Right atrium auricular region (tissue), 2 donors: Measurements from ENCODE around the gene IFNG. TPM values are rescaled to one million over a fixed set of nuclear protein-coding genes. Genes with fewer than 3 reads are reported as not detected.

ENCODE experiments used
- DNase-seq: peaks from one replicate; pipeline ENCODE4 v3.0.0-alpha.2; 2019; ENCODE audit warnings: low spot score
- H3K27ac ChIP-seq, 2 donors: fragments of 200-600 bp; sonication (generic); 1 replicate in 1 of 2; 2 replicates in 1 of 2; pipeline ENCODE4 v1.5.1; 2016 to 2019
- H3K27me3 ChIP-seq, 2 donors: fragments of 200-600 bp; sonication (generic); one replicate each; pipeline versions ENCODE4 v1.5.1 to v1.6.0; 2017 to 2019
- H3K36me3 ChIP-seq: fragments of 200-600 bp; sonication (generic); one replicate; pipeline ENCODE4 v1.5.1; 2016
- H3K4me1 ChIP-seq, 2 donors: fragments of 200-600 bp; sonication (generic); one replicate each; pipeline versions ENCODE4 v1.5.1 to v1.6.0; 2017 to 2019
- H3K4me3 ChIP-seq, 2 donors: fragments of 200-600 bp; sonication (generic); 1 replicate in 1 of 2; 2 replicates in 1 of 2; pipeline ENCODE4 v1.5.1; 2017 to 2019; ENCODE audit warnings: mild to moderate bottlenecking in 1 of 2, moderate library complexity in 1 of 2
- H3K9me3 ChIP-seq, 2 donors: fragments of 200-600 bp; sonication (generic); one replicate each; pipeline ENCODE4 v1.5.1; 2019
- total RNA-seq, 2 donors: library from RNA; depleted of rRNA; stranded (reverse); fragments of >200 nt; gene quantifications; one replicate each; pipeline ENCODE4 v1.1.0, GENCODE V29; 2016
- TF ChIP-seq, protein P1 (sequence below), 2 donors: fragments of 200-600 bp; sonication (generic); IDR thresholded peaks; one replicate each; pipeline ENCODE4 v1.5.1; 2019; ENCODE audit warnings: antibody characterized with exemption in 2 of 2

IFNG gene
- total RNA-seq, 2 donors from 2014 or later, result not detected

DNA sequence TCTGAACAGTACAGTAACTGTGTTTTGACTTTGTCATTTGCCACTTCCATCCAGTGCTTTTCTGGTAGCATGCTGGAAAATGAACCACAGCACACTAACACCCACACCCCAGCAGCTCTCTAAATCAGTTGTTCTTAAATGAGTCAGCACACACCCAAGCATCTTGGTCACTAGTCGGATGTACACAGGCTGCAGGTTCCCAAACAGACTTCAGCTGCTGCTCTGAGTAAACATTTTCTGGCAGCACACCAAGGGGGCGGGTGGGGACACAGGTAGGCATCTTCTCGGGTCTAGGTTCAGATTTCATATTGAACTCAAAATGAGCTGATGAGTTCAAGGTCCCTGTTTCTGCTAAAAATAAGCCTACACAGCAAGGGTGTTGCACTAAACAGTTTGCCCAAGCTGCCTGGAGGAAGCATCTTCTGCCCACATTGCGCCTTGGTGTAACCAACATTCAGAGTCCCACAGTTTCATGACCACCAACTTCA is 39.8 kb downstream of the IFNG start:
- H3K4me1 ChIP-seq, result no peaks in the 10 kb centered on the region
- H3K4me3 ChIP-seq, result no peak overlapping the region
- TF ChIP-seq, protein P1, sequence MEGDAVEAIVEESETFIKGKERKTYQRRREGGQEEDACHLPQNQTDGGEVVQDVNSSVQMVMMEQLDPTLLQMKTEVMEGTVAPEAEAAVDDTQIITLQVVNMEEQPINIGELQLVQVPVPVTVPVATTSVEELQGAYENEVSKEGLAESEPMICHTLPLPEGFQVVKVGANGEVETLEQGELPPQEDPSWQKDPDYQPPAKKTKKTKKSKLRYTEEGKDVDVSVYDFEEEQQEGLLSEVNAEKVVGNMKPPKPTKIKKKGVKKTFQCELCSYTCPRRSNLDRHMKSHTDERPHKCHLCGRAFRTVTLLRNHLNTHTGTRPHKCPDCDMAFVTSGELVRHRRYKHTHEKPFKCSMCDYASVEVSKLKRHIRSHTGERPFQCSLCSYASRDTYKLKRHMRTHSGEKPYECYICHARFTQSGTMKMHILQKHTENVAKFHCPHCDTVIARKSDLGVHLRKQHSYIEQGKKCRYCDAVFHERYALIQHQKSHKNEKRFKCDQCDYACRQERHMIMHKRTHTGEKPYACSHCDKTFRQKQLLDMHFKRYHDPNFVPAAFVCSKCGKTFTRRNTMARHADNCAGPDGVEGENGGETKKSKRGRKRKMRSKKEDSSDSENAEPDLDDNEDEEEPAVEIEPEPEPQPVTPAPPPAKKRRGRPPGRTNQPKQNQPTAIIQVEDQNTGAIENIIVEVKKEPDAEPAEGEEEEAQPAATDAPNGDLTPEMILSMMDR (IDR thresholded peaks at IDR 0.05), result no peak
- no peaks in the 10 kb centered on the region for H3K36me3 ChIP-seq
- H3K9me3 ChIP-seq, result no peaks in the 10 kb centered on the region
- H3K27ac ChIP-seq, result no peak overlapping the region
- H3K27me3 ChIP-seq, result no peaks in the 10 kb centered on the region
- DNase-seq, result no peak

DNA sequence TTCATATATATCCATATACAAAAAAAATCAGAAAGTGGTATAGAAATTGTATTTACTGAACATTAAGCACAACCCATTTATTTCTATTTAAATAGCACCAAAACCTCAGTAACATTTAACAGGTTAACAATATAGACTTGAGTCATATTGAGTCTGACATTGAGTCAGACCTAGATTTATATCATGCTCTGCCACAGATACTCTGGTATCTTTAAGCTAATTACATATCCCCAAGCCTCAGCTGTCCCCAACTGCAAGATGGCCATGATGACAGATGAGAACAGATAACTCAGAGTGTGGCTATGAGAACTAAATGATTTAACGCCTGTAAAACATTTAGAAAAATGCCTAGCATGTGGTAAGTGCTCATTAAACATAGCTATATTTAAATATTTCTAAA is 40.3 kb downstream of the IFNG start:
- no peak overlapping the region for H3K27ac ChIP-seq
- no peak for DNase-seq
- TF ChIP-seq, protein P1 (IDR thresholded peaks at IDR 0.05), result no peak

DNA sequence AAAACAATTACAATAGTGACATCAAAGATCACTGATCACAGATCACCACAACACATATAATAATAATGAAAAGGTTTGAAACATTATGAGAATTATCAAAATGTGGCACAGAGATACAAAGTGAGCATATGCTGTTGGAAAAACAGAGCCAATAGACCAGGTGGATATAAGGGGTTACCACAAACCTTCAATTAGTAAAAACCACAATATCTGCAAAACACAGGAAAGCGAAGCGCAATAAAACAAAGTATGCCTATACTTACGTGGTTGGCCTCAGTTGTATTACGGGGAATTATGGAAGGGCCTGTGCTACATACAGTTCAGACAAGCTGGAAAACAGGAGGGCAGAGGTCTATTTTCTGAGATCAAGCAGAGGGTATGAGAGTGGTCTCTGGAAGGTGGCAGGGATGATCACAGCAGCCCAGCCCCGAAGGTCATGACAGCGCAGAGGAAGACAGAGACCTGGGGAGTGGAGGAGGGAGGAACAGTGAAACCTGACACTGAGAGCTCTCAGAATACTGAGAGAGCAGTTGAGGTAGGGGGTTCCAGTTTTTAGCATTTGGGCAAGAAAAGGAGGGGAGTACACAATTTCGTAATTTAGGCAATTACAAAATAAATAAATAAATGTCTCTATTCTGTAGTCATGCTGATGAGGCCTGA is 41.3 kb downstream of the IFNG start:
- no peak overlapping the region for H3K27ac ChIP-seq
- H3K36me3 ChIP-seq, result no peaks in the 10 kb centered on the region
- TF ChIP-seq, protein P1 (IDR thresholded peaks at IDR 0.05), result no peak

More for the DNA sequence above, 40.3 kb downstream of the IFNG start:
- Histone ChIP-seq H3K9me3 (no peaks in the 10 kb centered on the region), H3K4me1 (no peaks in the 10 kb centered on the region), H3K27me3 (no peaks in the 10 kb centered on the region), H3K4me3 (no peak overlapping the region), H3K36me3 (no peaks in the 10 kb centered on the region)

DNA sequence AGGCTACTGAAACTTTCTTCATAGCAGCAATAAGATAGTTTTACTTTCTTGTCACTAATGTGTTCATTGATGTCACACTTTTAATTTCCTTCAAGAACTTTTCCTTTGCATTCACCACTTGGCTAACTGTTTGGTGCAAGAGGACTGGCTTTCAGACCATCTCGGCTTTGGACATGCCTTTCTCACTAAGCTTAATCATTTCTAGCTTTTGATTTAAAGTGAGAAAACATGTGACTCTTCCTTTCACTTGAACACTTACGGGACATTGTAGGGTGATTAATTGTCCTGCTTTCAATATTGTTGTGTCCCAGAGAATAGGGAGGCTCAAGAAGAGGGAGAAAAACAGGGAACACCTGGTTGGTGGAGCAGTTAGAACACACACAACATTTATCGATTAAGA is 41.9 kb downstream of the IFNG start:
- TF ChIP-seq, protein P1 (IDR thresholded peaks at IDR 0.05), result no peak
- no peaks in the 10 kb centered on the region for H3K27me3 ChIP-seq
- H3K4me1 ChIP-seq, result no peaks in the 10 kb centered on the region
- no peak for DNase-seq
- no peak overlapping the region for H3K4me3 ChIP-seq
- no peaks in the 10 kb centered on the region for H3K9me3 ChIP-seq
- no peaks in the 10 kb centered on the region for H3K36me3 ChIP-seq
- no peak overlapping the region for H3K27ac ChIP-seq

More for the DNA sequence above, 41.3 kb downstream of the IFNG start:
- Histone ChIP-seq H3K27me3 (no peaks in the 10 kb centered on the region), H3K9me3 (no peaks in the 10 kb centered on the region), H3K4me1 (no peaks in the 10 kb centered on the region), H3K4me3 (no peak overlapping the region)
- DNase-seq, result no peak

DNA sequence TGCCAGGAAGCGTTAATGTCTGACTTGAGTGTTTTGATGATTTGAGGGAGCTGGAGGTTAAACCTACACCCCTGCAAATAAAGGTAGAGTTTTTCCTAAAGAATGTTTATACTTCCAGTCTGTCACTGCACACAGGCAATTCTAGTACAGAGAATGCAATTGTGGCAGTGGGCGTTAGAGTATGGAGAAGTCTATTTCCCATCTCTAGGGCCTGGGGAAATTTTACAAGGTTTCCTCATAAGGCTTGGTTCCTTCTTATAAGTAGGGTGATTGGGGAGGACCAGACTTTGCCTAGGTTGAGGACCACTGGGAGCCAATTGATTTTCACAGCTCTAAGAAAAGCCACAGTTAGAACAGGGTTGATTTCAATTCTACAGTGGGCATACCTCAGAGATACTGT is 44.3 kb downstream of the IFNG start:
- Histone ChIP-seq H3K27ac (no peak overlapping the region), H3K4me1 (no peaks in the 10 kb centered on the region), H3K27me3 (no peaks in the 10 kb centered on the region), H3K36me3 (no peaks in the 10 kb centered on the region), H3K4me3 (no peak overlapping the region), H3K9me3 (no peaks in the 10 kb centered on the region)
- no peak for DNase-seq
- TF ChIP-seq, protein P1 (IDR thresholded peaks at IDR 0.05), result no peak

DNA sequence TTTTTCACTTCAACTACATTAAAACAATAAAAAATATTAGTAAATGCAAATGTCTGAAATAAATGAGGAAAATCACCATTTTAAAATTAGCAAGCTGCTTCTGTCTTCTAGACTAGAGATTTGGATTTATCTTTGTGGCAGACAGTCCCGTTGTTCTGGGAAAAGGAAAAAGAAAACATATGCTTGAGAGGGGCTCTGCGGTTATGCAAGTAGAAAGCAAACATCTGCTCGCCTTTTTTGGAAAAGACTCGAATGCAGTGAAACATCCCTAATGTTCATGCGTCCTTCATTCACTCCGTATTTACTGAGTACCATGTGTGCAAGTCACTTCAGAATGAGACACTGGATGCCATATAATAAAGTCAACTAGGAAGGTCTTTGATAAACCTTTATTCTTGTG is 44.9 kb downstream of the IFNG start:
- no peaks in the 10 kb centered on the region for H3K4me1 ChIP-seq
- H3K27me3 ChIP-seq, result no peaks in the 10 kb centered on the region
- TF ChIP-seq, protein P1 (IDR thresholded peaks at IDR 0.05), result no peak
- no peak for DNase-seq
- no peak overlapping the region for H3K4me3 ChIP-seq
- H3K27ac ChIP-seq, result no peak overlapping the region
- no peaks in the 10 kb centered on the region for H3K36me3 ChIP-seq
- no peaks in the 10 kb centered on the region for H3K9me3 ChIP-seq
